ENCODE measurements around the gene PIGL.
A peak's percentile ranks its signal among the peaks of the same experiment; 100 is the strongest.

PIGL gene

GRCh38 chr17:16314189-16314588 is 97.2 kb downstream of the PIGL start:
- DNase-seq, result no peak

GRCh38 chr17:16314859-16315258 is 97.8 kb downstream of the PIGL start:
- DNase-seq, result no peak

- DNase-seq, result no peak
Observed at GRCh38 chr17:16319969-16320368, 103.0 kb downstream of the PIGL start.

- DNase-seq, result no peak
Observed at GRCh38 chr17:16322636-16323035, 105.6 kb downstream of the PIGL start.

GRCh38 chr17:16325964-16326363 is 109.0 kb downstream of the PIGL start:
- DNase-seq, result no peak

GRCh38 chr17:16327018-16327417 is 110.0 kb downstream of the PIGL start:
- no peak for DNase-seq

- no peak for DNase-seq
Observed at GRCh38 chr17:16328997-16329396, 112.0 kb downstream of the PIGL start.

- DNase-seq, result no peak
Observed at GRCh38 chr17:16329519-16330271, 112.7 kb downstream of the PIGL start.

GRCh38 chr17:16338391-16338790 is 121.4 kb downstream of the PIGL start:
- DNase-seq, result no peak

- no peak for DNase-seq
Observed at GRCh38 chr17:16339402-16339801, 122.4 kb downstream of the PIGL start.

GRCh38 chr17:16339959-16340358 is 122.9 kb downstream of the PIGL start:
- no peak for DNase-seq

- peak; percentile 86 for DNase-seq
Observed at GRCh38 chr17:16342979-16343378, 126.0 kb downstream of the PIGL start.

GRCh38 chr17:16343569-16343968 is 126.6 kb downstream of the PIGL start:
- no peak for DNase-seq

- no peak for DNase-seq
Observed at GRCh38 chr17:16345565-16345964, 128.6 kb downstream of the PIGL start.

GRCh38 chr17:16346721-16347271 is 129.8 kb downstream of the PIGL start:
- no peak for DNase-seq

GRCh38 chr17:16348586-16348985 is 131.6 kb downstream of the PIGL start:
- DNase-seq, result no peak

GRCh38 chr17:16349431-16349830 is 132.4 kb downstream of the PIGL start:
- no peak for DNase-seq

- DNase-seq, result no peak
Observed at GRCh38 chr17:16351831-16352230, 134.8 kb downstream of the PIGL start.

GRCh38 chr17:16352303-16352666 is 135.3 kb downstream of the PIGL start:
- peak; percentile 31 for DNase-seq

GRCh38 chr17:16352667-16353316 is 135.8 kb downstream of the PIGL start:
- no peak for DNase-seq

- DNase-seq, result no peak
Observed at GRCh38 chr17:16353317-16354174, 136.5 kb downstream of the PIGL start, which contains the start of gene CENPV. Gene CENPV, minus strand, starts transcription at chr17:16353469. Its CDS starts 33 bp downstream, at chr17:16353436.

GRCh38 chr17:16354585-16354984 is 137.6 kb downstream of the PIGL start:
- DNase-seq, result no peak

GRCh38 chr17:16358394-16358793 is 141.4 kb downstream of the PIGL start:
- no peak for DNase-seq

All from NCI-H446 treated with DMSO at 0.1 percent for 48 hours (cell line).